Measurements from ENCODE around the gene FAHD1. TPM values are rescaled to one million over a fixed set of nuclear protein-coding genes. Genes with fewer than 3 reads are reported as not detected.

FAHD1 gene
- total RNA-seq: 35.6 TPM

GRCh38 chr16:1826691-1827573 lies at the start of gene FAHD1, which contains the start of gene HAGH:
FAHD1 (plus strand) TSS chr16:1827206; CDS start chr16:1827239, 33 bp downstream.
HAGH (minus strand) TSS chr16:1826825; CDS start chr16:1826787, 38 bp downstream.

DNA sequence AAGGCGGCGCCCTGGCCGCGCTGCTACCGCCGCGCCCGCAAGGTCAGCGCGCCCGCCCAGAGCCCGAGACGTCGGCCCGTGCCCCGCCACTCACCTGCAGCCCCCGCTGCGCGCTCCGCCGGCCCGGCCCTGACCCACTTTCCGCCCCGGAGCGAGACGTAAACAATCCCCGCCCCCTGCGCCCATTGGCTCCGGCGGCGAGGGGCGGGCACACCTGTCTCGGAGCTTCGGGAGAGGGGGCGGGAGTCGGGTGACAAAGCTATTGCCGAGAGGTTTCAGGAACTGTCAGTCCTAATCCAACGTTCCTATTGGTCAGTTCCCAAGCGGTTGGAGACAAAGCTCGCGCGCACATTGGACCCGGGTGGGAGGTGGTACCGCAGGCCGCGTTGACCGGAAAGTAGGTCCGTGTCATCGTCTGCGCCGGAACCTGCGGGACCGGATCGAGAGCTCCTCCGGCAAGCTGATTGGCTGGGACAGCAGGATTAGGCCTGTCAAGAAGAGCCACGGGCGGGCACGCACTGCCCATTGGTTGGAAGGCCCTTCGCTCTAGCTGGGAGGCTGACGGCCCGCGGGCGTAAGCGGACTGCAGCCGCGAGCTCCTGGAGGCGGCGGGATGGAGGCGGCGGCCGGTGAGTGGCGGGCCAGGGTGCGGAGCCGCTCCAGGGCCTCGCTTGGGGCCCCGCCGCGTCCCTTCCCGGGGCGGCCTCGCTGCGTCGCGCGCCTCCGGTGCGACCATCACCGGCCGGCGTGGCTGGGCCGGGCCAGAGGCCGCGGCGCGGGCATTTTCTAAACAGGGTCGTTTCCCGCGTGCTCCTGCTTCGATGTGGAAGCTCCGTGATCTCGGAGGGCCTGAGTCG lies 44.4 kb upstream of the FAHD1 start, which contains the start of the genes NUBP2 and SPSB3:
NUBP2 (plus strand) TSS at position 553 of the 857 bp plus-strand sequence; CDS start at position 614, 61 bp downstream.
SPSB3 (minus strand) TSS at position 164 of the 857 bp plus-strand sequence. CDS start 1,088 bp downstream, outside the sequence.

DNA sequence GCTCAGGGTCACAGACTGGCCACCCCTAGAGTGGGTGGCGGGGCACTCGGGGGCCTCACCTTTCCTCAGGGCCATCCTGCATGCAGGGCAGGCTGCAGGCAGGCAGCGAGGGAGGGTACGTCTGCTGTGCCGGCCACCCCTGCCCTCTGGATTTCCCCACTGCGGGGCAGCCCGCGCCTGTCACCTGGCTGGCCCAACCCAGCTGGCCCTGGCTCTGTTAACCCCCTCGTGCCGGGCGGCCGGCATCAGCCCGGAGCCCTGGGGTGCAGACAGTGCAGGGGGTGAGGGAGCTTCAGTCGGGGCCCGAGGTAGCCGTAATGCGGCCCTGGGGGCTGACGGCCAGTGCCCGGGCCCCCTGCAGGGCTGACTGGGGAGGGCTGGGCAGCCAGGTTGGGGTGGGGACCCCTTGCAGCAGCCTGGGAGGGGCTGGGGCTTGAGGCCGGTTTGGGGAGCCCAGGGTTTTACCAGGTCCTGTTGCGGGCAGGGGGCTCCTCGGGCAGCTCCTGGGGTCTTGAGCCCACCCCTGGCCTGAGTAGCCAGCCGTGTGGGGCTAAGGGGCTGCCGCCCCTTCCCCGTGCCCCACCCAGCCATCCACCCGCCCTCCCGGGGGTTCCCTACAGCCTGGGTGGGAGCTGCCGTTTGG lies 33.3 kb upstream of the FAHD1 start, which contains the start of gene IGFALS:
IGFALS (minus strand) TSS at position 128 of the 643 bp plus-strand sequence; CDS start at position 75, 53 bp downstream.

DNA sequence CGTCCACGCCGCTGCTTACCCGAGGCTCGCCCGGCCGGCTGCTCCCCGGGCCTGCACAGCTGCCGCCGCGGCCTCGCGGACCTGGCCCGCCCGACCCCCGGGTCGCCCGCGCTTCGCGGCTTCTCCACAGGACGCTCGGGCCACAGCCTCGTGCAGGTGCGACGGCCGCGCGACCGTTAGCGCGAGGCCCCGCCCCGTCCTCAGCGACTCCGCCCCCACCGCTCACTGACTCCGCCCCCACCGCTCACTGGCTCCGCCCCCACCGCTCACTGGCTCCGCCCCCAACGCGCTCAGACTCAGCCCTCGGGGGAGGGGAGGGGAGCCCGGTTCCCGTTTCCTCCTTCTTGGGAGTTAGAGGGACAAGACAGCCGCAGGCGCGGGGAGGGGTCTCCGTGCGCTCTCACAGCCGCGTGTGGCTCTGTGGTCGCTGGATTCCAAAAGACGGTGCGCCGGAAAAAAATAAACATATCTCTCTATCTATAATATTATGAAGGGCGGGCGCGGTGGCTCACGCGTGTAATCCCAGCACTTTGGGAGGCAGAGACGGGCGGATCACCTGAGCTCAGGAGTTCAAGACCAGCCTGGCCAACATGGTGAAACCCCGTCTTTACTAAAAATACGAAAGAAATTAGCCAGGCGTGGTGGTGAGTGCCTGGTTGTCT lies 45.1 kb downstream of the FAHD1 start, which contains the start of gene MEIOB:
MEIOB (minus strand) TSS at position 191 of the 662 bp plus-strand sequence. CDS start 3,989 bp downstream, outside the sequence.

Other genes starting within 250 kb of the FAHD1 start
- 73.1 TPM for gene IFT140, start 215.1 kb upstream of the FAHD1 start, total RNA-seq
- 17.8 TPM for gene CRAMP1, start 214.8 kb upstream of the FAHD1 start, total RNA-seq
- 35.5 TPM for gene JPT2, start 148.9 kb upstream of the FAHD1 start, total RNA-seq
- 107 TPM for gene MAPK8IP3, start 121.0 kb upstream of the FAHD1 start, total RNA-seq
- 52.0 TPM for gene NME3, start 55.7 kb upstream of the FAHD1 start, total RNA-seq
- gene EME2, start 54.4 kb upstream of the FAHD1 start, total RNA-seq: 16.1 TPM
- 48.4 TPM for gene MRPS34, start 54.1 kb upstream of the FAHD1 start, total RNA-seq
- 93.1 TPM for gene SPSB3, start 44.6 kb upstream of the FAHD1 start, total RNA-seq
- 56.1 TPM for gene NUBP2, start 44.2 kb upstream of the FAHD1 start, total RNA-seq
- 0.55 TPM for gene IGFALS, start 33.5 kb upstream of the FAHD1 start, total RNA-seq
- gene HAGH, start 381 bp upstream of the FAHD1 start, total RNA-seq: 55.9 TPM
- 0.60 TPM for gene MEIOB, start 45.0 kb downstream of the FAHD1 start, total RNA-seq
- gene HS3ST6, start 91.2 kb downstream of the FAHD1 start, total RNA-seq: 0.38 TPM
- 5.7 TPM for gene MSRB1, start 116.0 kb downstream of the FAHD1 start, total RNA-seq
- gene RPL3L, start 127.5 kb downstream of the FAHD1 start, total RNA-seq: 6.3 TPM
- 71.7 TPM for gene NDUFB10, start 132.3 kb downstream of the FAHD1 start, total RNA-seq
- 801 TPM for gene RPS2, start 137.6 kb downstream of the FAHD1 start, total RNA-seq
- not detected for gene RNF151, start 139.7 kb downstream of the FAHD1 start, total RNA-seq
- 32.0 TPM for gene TBL3, start 144.8 kb downstream of the FAHD1 start, total RNA-seq
- 0.55 TPM for gene NOXO1, start 154.3 kb downstream of the FAHD1 start, total RNA-seq
- gene GFER, start 157.0 kb downstream of the FAHD1 start, total RNA-seq: 14.7 TPM
- 6.5 TPM for gene SYNGR3, start 162.8 kb downstream of the FAHD1 start, total RNA-seq
- gene ZNF598, start 182.6 kb downstream of the FAHD1 start, total RNA-seq: 20.3 TPM
- gene NPW, start 192.6 kb downstream of the FAHD1 start, total RNA-seq: 2.0 TPM
- gene NHERF2, start 199.7 kb downstream of the FAHD1 start, total RNA-seq: 36.8 TPM
- 17.2 TPM for gene NTHL1, start 220.6 kb downstream of the FAHD1 start, total RNA-seq
- gene TSC2, start 220.8 kb downstream of the FAHD1 start, total RNA-seq: 103 TPM

All from camera-type eye (tissue), 1 donor.